ENCODE data around the gene EFCAB10. TPM values are rescaled to one million over a fixed set of nuclear protein-coding genes. Genes with fewer than 3 reads are reported as not detected.

EFCAB10 gene
- total RNA-seq, 1 experiment from 2014 or later = 3.0 TPM

DNA sequence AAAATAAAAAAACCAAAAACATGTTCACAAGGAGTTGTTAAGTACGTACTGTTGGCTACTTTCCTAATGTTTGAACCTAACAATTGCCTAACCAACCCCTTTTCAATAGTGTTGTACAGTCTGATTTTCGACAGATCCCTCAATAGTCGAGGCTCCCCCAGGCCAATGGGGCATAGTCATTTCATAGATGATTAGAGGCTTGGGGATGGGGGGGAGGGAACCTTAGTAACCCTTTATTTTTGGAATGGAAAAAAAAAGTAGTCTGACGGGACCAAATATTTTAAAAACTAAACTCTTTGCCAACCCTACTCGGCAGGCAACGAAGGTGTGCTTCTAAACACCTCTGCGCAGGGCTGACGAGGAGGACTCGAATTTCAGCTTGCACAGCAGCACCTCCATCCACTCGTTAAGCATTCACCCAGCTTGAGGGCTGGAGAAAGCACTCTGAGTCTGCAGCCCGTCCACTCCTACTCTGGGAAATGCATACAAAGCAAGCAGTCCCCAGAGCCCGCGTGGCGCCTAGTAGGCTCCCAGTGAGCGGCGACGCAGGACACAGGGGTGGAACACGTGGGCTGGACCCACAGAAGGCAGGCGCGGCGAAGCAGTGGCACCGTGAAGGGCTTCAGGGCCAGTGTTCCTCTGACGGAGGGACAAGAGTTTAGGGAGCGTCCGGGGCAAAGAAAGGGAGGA, 60.1 kb downstream of the EFCAB10 start:
- Mint-ChIP-seq H3K27me3 (ENCODE audit: low read depth) (peaks cover 15% of the 10 kb centered on the region), H3K36me3 (peaks cover 32% of the 10 kb centered on the region)
- peak; percentile 11 for ATAC-seq
- TF ChIP-seq SMAD4 (CRISPR knock-in tag; IDR thresholded peaks at IDR 0.05) (no peak), ATF1 (CRISPR knock-in tag; IDR thresholded peaks at IDR 0.05) (no peak), KAT7 (CRISPR knock-in tag; IDR thresholded peaks at IDR 0.05; ENCODE audit: borderline replicate concordance) (no peak), NR1H2 (CRISPR knock-in tag; IDR thresholded peaks at IDR 0.05) (0 out of 2 replicates have a peak, but pooled peaks have one; percentile 21), IRF2 (CRISPR knock-in tag; IDR thresholded peaks at IDR 0.05; ENCODE audit: borderline replicate concordance, low read depth) (peak; percentile 7; the same call in 1 of the 2 replicates), NFYB (CRISPR knock-in tag; conservative IDR thresholded peaks at IDR 0.05; ENCODE audit: low read depth) (no peak), FOXK1 (CRISPR knock-in tag; IDR thresholded peaks at IDR 0.05) (0 out of 2 replicates have a peak, but pooled peaks have one; percentile 24), CREM (CRISPR knock-in tag; IDR thresholded peaks at IDR 0.05) (no peak; the same call in 1 of the 2 replicates), ETV6 (CRISPR knock-in tag; IDR thresholded peaks at IDR 0.05) (no peak), FOXP1 (CRISPR knock-in tag; IDR thresholded peaks at IDR 0.05; ENCODE audit: borderline replicate concordance) (no peak), ELF4 (CRISPR knock-in tag; IDR thresholded peaks at IDR 0.05; ENCODE audit: low read depth) (no peak), SOX15 (CRISPR knock-in tag; IDR thresholded peaks at IDR 0.05) (no peak)
- TF ChIP-seq, protein P1, sequence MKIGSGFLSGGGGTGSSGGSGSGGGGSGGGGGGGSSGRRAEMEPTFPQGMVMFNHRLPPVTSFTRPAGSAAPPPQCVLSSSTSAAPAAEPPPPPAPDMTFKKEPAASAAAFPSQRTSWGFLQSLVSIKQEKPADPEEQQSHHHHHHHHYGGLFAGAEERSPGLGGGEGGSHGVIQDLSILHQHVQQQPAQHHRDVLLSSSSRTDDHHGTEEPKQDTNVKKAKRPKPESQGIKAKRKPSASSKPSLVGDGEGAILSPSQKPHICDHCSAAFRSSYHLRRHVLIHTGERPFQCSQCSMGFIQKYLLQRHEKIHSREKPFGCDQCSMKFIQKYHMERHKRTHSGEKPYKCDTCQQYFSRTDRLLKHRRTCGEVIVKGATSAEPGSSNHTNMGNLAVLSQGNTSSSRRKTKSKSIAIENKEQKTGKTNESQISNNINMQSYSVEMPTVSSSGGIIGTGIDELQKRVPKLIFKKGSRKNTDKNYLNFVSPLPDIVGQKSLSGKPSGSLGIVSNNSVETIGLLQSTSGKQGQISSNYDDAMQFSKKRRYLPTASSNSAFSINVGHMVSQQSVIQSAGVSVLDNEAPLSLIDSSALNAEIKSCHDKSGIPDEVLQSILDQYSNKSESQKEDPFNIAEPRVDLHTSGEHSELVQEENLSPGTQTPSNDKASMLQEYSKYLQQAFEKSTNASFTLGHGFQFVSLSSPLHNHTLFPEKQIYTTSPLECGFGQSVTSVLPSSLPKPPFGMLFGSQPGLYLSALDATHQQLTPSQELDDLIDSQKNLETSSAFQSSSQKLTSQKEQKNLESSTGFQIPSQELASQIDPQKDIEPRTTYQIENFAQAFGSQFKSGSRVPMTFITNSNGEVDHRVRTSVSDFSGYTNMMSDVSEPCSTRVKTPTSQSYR (CRISPR knock-in tag; IDR thresholded peaks at IDR 0.05) = no peak
- TF ChIP-seq, protein P2, sequence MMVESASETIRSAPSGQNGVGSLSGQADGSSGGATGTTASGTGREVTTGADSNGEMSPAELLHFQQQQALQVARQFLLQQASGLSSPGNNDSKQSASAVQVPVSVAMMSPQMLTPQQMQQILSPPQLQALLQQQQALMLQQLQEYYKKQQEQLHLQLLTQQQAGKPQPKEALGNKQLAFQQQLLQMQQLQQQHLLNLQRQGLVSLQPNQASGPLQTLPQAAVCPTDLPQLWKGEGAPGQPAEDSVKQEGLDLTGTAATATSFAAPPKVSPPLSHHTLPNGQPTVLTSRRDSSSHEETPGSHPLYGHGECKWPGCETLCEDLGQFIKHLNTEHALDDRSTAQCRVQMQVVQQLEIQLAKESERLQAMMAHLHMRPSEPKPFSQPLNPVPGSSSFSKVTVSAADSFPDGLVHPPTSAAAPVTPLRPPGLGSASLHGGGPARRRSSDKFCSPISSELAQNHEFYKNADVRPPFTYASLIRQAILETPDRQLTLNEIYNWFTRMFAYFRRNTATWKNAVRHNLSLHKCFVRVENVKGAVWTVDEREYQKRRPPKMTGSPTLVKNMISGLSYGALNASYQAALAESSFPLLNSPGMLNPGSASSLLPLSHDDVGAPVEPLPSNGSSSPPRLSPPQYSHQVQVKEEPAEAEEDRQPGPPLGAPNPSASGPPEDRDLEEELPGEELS (CRISPR knock-in tag; IDR thresholded peaks at IDR 0.05) = 0 out of 2 replicates have a peak, but pooled peaks have one; percentile 51
- TF ChIP-seq, protein P3, sequence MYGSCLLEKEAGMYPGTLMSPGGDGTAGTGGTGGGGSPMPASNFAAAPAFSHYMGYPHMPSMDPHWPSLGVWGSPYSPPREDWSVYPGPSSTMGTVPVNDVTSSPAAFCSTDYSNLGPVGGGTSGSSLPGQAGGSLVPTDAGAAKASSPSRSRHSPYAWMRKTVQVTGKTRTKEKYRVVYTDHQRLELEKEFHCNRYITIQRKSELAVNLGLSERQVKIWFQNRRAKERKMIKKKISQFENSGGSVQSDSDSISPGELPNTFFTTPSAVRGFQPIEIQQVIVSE (CRISPR knock-in tag; IDR thresholded peaks at IDR 0.05; ENCODE audit: borderline replicate concordance) = no peak
- TF ChIP-seq, protein P4, sequence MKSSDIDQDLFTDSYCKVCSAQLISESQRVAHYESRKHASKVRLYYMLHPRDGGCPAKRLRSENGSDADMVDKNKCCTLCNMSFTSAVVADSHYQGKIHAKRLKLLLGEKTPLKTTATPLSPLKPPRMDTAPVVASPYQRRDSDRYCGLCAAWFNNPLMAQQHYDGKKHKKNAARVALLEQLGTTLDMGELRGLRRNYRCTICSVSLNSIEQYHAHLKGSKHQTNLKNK (CRISPR knock-in tag; IDR thresholded peaks at IDR 0.05) = no peak
- TF ChIP-seq, protein P5, sequence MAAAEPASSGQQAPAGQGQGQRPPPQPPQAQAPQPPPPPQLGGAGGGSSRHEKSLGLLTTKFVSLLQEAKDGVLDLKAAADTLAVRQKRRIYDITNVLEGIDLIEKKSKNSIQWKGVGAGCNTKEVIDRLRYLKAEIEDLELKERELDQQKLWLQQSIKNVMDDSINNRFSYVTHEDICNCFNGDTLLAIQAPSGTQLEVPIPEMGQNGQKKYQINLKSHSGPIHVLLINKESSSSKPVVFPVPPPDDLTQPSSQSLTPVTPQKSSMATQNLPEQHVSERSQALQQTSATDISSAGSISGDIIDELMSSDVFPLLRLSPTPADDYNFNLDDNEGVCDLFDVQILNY (CRISPR knock-in tag; IDR thresholded peaks at IDR 0.05) = no peak
- TF ChIP-seq, protein P6, sequence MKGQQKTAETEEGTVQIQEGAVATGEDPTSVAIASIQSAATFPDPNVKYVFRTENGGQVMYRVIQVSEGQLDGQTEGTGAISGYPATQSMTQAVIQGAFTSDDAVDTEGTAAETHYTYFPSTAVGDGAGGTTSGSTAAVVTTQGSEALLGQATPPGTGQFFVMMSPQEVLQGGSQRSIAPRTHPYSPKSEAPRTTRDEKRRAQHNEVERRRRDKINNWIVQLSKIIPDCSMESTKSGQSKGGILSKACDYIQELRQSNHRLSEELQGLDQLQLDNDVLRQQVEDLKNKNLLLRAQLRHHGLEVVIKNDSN (CRISPR knock-in tag; IDR thresholded peaks at IDR 0.05) = no peak
- TF ChIP-seq, protein P7, sequence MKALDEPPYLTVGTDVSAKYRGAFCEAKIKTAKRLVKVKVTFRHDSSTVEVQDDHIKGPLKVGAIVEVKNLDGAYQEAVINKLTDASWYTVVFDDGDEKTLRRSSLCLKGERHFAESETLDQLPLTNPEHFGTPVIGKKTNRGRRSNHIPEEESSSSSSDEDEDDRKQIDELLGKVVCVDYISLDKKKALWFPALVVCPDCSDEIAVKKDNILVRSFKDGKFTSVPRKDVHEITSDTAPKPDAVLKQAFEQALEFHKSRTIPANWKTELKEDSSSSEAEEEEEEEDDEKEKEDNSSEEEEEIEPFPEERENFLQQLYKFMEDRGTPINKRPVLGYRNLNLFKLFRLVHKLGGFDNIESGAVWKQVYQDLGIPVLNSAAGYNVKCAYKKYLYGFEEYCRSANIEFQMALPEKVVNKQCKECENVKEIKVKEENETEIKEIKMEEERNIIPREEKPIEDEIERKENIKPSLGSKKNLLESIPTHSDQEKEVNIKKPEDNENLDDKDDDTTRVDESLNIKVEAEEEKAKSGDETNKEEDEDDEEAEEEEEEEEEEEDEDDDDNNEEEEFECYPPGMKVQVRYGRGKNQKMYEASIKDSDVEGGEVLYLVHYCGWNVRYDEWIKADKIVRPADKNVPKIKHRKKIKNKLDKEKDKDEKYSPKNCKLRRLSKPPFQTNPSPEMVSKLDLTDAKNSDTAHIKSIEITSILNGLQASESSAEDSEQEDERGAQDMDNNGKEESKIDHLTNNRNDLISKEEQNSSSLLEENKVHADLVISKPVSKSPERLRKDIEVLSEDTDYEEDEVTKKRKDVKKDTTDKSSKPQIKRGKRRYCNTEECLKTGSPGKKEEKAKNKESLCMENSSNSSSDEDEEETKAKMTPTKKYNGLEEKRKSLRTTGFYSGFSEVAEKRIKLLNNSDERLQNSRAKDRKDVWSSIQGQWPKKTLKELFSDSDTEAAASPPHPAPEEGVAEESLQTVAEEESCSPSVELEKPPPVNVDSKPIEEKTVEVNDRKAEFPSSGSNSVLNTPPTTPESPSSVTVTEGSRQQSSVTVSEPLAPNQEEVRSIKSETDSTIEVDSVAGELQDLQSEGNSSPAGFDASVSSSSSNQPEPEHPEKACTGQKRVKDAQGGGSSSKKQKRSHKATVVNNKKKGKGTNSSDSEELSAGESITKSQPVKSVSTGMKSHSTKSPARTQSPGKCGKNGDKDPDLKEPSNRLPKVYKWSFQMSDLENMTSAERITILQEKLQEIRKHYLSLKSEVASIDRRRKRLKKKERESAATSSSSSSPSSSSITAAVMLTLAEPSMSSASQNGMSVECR (CRISPR knock-in tag; IDR thresholded peaks at IDR 0.05; ENCODE audit: borderline replicate concordance) = no peak
- TF ChIP-seq, protein P8, sequence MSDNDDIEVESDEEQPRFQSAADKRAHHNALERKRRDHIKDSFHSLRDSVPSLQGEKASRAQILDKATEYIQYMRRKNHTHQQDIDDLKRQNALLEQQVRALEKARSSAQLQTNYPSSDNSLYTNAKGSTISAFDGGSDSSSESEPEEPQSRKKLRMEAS (CRISPR knock-in tag; IDR thresholded peaks at IDR 0.05) = no peak
- TF ChIP-seq, protein P9, sequence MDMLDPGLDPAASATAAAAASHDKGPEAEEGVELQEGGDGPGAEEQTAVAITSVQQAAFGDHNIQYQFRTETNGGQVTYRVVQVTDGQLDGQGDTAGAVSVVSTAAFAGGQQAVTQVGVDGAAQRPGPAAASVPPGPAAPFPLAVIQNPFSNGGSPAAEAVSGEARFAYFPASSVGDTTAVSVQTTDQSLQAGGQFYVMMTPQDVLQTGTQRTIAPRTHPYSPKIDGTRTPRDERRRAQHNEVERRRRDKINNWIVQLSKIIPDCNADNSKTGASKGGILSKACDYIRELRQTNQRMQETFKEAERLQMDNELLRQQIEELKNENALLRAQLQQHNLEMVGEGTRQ (CRISPR knock-in tag; IDR thresholded peaks at IDR 0.05) = no peak; the same call in 1 of the 2 replicates
- TF ChIP-seq, protein P10, sequence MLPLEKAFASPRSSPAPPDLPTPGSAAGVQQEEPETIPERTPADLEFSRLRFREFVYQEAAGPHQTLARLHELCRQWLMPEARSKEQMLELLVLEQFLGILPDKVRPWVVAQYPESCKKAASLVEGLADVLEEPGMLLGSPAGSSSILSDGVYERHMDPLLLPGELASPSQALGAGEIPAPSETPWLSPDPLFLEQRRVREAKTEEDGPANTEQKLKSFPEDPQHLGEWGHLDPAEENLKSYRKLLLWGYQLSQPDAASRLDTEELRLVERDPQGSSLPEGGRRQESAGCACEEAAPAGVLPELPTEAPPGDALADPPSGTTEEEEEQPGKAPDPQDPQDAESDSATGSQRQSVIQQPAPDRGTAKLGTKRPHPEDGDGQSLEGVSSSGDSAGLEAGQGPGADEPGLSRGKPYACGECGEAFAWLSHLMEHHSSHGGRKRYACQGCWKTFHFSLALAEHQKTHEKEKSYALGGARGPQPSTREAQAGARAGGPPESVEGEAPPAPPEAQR (CRISPR knock-in tag; IDR thresholded peaks at IDR 0.05) = no peak

More for the DNA sequence above, 60.1 kb downstream of the EFCAB10 start:
- H3K4me3 Mint-ChIP-seq = peak overlapping the region; percentile 98
- H3K27ac Mint-ChIP-seq = peak overlapping the region; percentile 97
- DNase-seq (ENCODE audit: low spot score) = peak; percentile 36
- H3K9me3 Mint-ChIP-seq = peaks cover 9% of the 10 kb centered on the region
- ChIA-PET CTCF (interaction anchor here (2.2 kb wide), 1 partner anchor 11 kb away, joined by 10 read pairs; the partner anchor contains the start of gene RINT1), POLR2A (no interaction called here)
- H3K4me1 Mint-ChIP-seq = peaks cover 12% of the 10 kb centered on the region

All from WTC11 (cell line).